HG03025 (cell line): ENCODE data around the gene SYCE1L.
"Not testable (repeated sequence)": the region's sequence is repeated elsewhere in the genome, so short reads cannot be mapped to it uniquely, and the experiment has no call there.

Experiments
- ATAC-seq: cut with Tn5 transposase; IDR thresholded peaks from one replicate; pipeline ENCODE4 v1.9.1; 2021; ENCODE audit warnings: mild to moderate bottlenecking, moderate library complexity; ENCODE audit not compliant: unreplicated experiment, low FRiP score

Gene SYCE1L

GRCh38 chr16:77242471-77242870 lies 43.3 kb downstream of the SYCE1L start:
- ATAC-seq = not testable (repeated sequence)

DNA sequence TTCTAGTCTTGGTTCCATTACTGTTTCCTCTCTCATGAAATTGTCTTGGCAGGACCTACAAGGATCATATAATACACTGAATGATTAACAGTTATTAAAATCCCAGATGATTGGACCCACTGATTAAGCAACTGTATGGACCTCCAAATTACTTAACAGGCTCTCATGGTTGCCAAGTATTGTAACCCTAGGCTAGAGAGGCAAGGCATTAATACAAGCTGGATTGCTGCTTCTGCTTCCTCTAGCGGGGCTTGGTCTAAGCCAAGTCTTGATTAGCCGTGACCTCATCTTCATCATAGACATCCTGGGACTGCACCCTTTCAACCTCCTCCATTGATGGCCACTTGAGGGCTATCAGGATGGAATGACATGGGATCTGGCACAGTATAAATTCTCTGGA lies 46.9 kb downstream of the SYCE1L start:
- ATAC-seq = no peak

- no peak for ATAC-seq
These were observed 51.2 kb downstream of the SYCE1L start for GRCh38 chr16:77250400-77250799.
